DMS53 treated with DMSO at 0.1 percent for 48 hours (cell line): ENCODE data around the gene RTP5.
"Not testable (repeated sequence)": the region's sequence is repeated elsewhere in the genome, so short reads cannot be mapped to it uniquely, and the experiment has no call there.

Source experiments
- DNase-seq: peaks from one replicate; lab custom pipeline; 2025; ENCODE audit not compliant: unreplicated experiment; lab: John Stamatoyannopoulos, UW

Gene RTP5

DNA sequence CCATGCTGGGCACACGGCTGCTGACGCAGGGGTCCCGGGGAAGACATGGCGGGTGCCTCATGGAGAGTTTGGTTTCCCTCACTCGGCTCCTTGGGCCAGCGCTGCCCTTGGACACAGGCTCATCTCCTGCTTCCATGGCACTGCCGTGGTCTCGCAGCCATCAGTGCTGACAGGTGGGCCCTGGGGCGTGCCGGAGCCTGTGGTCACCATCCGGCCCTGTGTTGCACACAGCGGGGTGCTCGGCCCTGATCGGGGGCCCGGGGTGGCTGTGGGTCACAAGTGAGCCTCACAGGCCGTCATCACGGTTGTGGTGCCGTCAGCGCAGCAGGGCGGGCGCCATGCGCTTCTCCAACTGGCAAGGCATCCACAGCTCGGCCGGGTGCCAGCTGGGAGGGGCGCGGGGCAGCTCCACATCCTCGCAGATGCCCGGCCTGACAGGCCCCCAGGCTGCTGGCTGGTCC, 582 bp downstream of the RTP5 start:
- no peak for DNase-seq

DNA sequence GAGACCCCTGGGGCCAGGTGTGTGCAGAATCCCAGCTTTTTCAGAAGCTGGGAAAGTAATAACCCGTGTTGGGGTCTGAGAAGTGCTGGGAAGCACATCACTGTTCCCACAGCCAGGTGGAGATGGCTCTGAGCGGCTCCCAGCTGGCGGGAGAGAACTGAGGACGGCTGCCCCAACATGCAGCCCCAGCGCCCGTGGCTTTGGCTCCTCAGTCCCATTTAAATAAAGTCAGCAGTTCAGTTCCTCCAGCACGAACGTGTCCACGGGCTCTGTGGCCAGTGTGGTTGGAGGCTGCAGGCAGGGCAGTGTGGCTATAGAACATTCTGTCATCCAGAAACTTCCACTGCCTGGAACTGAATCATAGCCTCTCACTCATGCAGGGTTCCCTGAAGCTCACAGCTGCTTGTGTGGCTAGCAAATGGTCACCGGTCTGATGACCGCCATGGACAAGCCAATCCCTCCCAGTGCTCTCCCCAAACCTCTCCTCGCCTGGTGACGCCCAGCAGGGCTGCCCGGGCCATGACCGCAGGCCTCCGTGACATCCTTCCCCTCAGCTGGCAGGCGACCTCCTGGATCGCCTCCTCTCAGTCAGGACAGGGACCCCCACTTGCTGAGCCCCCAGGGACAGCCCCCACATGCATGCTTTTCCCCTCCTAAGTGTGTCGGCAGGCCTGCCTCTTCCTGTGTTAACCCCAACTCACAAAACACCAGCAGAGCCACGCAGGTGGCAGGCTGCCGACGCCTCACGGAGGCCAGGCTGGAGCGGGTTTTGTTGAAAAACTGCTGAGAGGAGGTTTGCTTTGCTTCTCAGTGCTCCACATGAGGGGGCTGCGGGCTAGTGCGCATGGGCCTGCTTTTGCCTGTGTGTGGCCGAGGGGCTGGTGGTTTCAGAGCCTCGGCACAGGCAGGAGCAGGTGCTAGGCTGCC, 1.3 kb downstream of the RTP5 start:
- DNase-seq: no peak

DNA sequence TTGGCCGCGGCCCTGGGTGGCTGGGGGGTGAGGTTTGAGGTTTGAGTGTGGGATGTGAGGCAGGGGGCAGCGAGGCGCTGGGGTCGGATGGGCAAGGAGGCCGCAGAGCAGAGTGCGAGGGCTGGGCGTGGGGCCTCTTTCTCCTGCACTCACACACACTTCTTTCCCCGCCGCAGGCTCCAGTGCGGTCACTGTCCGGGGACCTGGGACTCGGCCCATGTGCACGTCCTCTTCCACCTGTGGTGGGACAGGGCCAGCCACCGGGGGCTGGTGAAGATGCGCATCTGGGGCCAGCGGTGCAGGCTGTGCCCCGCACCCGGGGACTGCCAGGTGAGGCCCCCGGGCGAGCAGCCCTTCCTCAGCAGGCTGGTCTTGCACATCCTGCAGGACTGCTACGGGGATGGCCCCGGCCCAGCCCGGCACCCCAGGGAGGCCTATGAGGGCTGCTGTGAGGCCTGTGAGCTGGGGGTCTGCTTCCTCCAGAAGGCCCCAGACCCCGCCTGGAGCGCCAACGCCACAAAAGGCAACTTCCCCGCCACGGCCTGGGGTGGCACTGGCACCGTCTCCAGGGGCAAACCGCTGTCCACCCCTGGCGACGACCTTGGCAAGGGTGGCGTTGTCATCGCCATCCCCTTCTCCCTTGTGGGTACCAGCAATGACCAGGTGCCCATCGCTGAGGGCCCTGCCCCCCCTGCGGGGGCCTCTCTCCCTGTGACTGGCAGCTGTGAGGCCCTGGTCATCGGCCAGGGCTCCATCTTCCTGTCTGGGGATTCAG, 2.2 kb downstream of the RTP5 start:
- DNase-seq: no peak

DNA sequence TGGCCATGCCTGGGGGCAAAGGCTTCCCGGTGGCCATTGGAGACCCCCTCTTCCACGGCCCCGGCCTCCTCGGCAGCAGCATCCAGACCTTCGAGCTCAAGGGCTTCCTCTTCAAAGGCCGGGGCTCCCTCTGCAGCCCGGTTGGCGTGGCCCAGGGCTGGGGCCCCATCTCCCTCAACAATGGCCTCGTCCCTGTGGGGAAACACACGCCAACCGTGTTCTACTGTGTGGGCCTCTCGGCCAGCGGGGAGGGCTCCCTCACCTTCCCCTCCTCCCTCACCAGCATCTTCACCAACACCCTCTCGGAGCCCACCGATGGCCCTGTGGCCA, 2.7 kb downstream of the RTP5 start:
- DNase-seq: no peak

GRCh38 chr2:241873081-241873802, 3.7 kb downstream of the RTP5 start:
- no peak for DNase-seq

DNA sequence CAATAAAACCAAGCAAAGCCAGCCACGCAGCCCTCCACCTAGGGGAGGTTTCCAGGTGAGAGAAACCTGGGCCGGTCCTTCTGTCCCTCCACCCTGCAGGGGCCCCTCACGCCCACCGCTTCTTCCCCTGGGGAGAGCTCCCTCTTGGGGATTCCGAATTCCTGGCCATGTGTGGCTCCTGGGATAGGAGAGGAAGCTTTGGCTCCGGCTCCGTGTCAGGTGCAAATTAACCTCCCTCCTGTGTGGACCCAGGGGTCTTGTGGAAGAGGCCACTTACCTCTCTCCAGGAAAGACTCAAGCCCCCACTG, 4.2 kb downstream of the RTP5 start:
- no peak for DNase-seq

DNA sequence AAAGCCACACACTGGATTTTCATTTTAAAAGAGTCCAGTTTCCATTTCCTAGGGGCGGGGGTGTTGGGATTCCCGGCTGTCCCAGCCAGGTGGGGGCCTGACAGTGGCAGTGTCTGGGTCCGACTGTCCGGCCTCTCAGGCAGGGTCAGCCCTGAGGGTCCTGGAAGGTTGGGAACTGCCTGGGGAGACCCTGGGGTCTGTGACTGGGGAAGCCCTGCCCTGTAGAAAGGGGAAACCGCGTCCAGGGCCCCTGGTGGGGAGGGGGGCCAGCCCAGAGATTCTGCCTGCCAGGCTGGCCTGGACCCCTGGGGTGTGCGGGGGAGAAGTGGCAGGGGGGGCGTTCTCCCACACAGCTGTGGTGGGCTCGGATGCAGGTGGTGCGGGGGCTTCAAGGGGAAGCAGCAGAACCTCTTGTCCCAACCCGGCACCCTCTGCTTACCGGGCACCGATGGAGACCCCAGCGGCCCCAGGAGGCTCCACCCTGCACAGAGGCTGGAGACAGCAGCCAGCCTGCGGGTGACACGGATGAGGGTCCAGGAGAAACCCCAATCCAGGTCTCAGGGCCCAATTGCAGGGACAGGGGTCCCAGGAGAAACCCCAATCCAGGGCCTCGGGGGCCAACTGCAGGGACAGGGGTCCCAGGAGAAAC, 4.9 kb downstream of the RTP5 start:
- no peak for DNase-seq

- not testable (repeated sequence) for DNase-seq
Measured at GRCh38 chr2:241875754-241876527, 6.4 kb downstream of the RTP5 start.

GRCh38 chr2:241876528-241877196, 7.1 kb downstream of the RTP5 start:
- DNase-seq: no peak

- DNase-seq: no peak
Measured at GRCh38 chr2:241877197-241877685, 7.7 kb downstream of the RTP5 start.

DNA sequence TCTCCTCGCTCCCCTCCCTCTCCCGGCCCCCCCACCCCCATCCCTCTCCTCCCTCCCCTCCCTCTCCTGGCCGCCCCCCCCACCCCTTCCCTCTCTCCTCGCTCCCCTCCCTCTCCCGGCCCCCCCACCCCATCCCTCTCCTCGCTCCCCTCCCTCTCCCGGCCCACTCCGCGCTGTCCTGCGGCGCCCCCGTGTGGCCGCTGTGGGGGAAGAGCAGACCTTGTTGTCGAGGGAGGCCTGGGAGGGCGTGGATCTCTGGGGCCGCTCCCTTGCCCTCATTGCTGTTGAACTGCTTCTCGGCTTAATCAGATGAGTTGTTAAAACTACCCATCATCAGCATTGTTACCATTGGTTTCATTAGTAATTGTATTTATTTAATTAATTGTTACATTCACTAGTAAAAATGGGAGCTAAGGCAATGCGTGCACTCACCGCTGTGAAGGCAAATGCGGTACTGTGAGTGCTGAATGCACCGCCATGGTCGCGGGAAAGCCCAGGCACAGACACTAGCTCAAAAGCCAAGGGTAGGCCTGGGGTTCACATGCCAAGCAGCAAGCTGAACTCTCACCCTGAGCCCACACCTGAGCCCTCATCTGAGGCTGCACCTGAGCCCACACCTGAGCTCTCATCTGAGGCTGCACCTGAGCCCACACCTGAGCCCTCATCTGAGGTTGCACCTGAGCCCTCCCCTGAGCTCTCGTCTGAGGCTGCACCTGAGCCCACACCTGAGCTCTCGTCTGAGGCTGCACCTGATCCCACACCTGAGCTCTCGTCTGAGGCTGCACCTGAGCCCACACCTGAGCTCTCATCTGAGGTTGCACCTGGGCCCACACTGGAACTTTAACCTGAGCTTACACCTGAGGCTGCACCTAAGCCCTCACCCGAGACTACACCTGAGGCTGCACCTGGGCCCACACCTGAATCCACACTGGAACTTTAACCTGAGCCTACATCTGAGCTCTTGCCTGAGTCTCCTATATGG, 8.8 kb downstream of the RTP5 start:
- DNase-seq: peak; percentile 9

- DNase-seq: no peak
Measured at GRCh38 chr2:241879326-241879725, 9.8 kb downstream of the RTP5 start.

DNA sequence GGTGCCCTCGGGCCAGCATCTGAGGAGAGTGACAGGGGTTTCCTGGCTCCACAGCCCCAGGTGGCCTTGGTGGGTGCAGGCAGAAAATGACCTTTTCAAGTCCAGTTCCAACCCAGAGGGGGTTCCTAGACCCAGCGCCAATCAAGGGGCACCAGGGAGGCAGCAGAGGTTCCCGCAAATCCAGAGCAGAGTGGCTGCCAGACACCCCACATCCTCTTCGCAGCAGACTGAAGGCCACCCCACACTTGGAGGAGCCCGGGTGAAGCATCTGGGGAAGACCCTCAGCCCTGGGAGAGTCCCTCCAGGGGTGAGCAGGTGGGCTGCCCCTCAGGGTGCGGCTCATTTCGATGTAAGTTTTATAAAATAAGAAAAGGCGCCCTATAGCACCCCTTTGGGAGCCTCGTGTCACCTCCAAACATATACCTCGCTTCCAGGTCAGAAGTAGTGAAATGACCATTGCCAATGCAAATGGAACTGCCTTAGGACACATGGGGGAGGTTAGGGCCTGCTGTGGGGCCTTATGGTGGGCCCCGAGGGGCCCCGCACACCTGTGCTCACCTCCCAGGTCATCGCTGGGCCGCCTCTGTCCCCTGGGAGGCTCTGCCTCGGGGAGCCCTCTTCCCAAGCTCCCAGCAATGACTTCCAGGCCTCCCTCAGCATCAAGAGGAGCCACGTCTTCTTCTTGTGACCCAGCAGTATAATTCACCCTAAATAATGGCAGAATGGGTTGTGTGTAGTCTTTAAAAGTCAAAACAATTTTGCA, 11.0 kb downstream of the RTP5 start:
- no peak for DNase-seq

DNA sequence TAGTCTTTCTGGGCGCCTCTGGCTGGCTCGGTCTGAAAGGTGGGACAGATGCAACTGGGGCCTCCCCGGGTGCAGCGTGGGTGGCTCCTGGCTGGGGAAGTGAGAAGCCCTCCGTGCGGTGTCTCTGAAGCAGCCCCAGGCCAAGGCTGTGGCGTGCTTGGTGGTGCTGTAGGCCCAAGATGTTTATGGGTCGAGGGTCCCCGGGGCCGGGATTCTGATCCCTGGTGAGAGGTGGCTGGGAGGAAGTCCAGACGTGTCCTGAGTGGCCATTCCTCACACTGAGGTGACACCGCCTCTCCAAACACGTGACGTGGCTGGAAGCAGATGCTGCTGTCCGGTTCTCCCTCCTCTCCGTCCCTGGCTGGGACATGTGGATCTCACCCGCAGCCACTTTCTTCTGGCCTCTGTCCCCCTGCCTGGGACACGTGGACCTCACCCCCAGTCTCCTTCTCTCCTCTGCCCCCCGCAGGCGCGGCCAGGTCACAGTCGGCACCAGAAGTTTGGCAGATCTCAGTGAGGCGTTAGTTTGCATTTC, 12.6 kb downstream of the RTP5 start:
- DNase-seq: peak; percentile 55

DNA sequence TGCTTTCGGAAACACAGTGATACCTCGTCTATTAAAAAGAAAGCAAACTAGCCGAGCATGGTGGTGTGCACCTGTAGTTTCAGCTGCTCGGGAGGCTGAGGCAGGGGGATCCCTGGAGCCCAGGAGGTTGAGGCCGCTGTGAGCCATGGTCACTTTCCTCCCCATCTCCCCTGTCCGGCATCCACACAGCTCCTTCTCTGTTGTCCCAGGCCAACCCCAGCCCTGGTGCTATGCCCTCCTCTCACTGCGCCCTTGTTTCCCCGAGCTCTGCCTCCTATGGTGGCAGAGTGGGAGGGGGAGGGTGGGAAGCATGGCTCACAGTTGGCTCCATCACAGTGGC, 15.4 kb downstream of the RTP5 start:
- no peak for DNase-seq

GRCh38 chr2:241885291-241885945, 15.9 kb downstream of the RTP5 start:
- no peak for DNase-seq

- DNase-seq: no peak
Measured at GRCh38 chr2:241885946-241886643, 16.6 kb downstream of the RTP5 start.
